Cerebellar nuclear complex (tissue), 1 donor: Measurements from ENCODE around the gene LPCAT4.
"Not testable (repeated sequence)": the region's sequence is repeated elsewhere in the genome, so short reads cannot be mapped to it uniquely, and the experiment has no call there.

Experiments used
- DNase-seq, 2 experiments: peaks; one replicate each; lab custom pipeline; 2025; lab: John Stamatoyannopoulos, UW

The LPCAT4 gene, protein sequence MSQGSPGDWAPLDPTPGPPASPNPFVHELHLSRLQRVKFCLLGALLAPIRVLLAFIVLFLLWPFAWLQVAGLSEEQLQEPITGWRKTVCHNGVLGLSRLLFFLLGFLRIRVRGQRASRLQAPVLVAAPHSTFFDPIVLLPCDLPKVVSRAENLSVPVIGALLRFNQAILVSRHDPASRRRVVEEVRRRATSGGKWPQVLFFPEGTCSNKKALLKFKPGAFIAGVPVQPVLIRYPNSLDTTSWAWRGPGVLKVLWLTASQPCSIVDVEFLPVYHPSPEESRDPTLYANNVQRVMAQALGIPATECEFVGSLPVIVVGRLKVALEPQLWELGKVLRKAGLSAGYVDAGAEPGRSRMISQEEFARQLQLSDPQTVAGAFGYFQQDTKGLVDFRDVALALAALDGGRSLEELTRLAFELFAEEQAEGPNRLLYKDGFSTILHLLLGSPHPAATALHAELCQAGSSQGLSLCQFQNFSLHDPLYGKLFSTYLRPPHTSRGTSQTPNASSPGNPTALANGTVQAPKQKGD

GRCh38 chr15:34367101-34368081 is at the start of gene LPCAT4:
TSS of gene LPCAT4 (minus strand) at chr15:34367196. CDS start at chr15:34367100, 96 bp downstream.
- peak; percentile 42 to 70 for DNase-seq

DNA sequence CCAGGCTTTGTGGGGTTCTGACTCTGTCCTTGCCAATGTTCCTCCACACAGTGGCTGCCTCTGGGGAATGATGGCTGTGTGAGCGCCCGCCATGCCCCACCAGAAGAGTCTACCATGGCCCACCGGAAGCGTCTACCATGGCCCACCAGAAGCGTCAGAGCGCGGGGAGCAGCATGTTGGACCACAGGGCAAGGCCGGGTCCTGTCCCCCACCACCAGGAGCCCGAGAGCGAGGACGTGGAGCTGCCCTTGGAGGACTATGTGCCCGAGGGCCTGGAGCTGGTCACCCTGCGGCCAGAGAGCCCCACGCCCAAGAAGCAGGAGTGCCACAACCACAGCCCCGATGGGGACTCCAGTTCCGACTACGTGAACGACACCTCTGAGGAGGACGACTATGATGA is 42.5 kb upstream of the LPCAT4 start:
- DNase-seq: not testable (repeated sequence)

- not testable (repeated sequence) for DNase-seq
These were observed 42.0 kb upstream of the LPCAT4 start for GRCh38 chr15:34408973-34409372.

GRCh38 chr15:34403899-34404298 is 36.9 kb upstream of the LPCAT4 start:
- DNase-seq: not testable (repeated sequence)

DNA sequence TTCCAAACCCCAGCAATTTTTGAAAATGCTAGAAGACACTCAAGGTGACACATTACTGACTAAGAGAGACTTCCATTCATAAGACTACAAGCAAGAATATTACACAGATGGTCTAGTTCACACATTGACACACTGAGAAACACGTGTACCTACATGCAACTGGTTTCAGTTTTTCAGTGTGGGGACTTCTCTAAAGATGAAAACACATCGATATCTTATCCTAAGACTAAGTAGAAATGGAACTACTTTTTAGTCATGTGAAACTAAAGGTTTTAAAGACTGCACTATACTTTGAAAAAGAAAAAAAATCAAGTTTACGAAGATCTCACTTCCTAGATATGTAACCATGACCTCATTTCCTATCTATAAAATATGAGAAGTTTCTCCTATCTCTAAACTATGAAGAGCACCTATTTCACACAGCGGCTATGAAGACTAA is 36.2 kb upstream of the LPCAT4 start:
- DNase-seq: not testable (repeated sequence)

GRCh38 chr15:34397637-34398259 is 30.8 kb upstream of the LPCAT4 start:
- not testable (repeated sequence) for DNase-seq

DNA sequence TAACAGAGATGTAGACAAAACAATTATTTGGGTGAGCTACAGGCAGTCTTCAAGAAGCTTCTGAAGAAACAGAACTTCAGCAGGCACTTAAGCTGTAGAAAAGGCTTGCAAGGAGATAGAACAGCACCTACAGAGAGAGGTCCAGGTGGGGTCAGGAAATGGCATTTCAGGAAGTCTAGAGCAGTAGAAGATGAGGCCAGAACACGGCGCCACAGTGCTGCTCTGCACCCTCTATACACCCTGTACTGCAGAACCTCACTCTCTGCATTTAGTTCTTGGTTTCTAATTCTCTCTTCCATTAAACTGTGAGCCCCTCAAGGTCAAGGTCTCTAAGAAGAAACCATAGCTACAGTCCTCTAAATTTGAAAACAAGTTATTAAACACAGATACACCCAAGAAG is 26.0 kb upstream of the LPCAT4 start:
- not testable (repeated sequence) for DNase-seq

- DNase-seq: not testable (repeated sequence)
These were observed 22.6 kb upstream of the LPCAT4 start for GRCh38 chr15:34389594-34390086.

- not testable (repeated sequence) for DNase-seq
These were observed 15.0 kb upstream of the LPCAT4 start for GRCh38 chr15:34381829-34382521.

- DNase-seq: not testable (repeated sequence)
These were observed 13.5 kb upstream of the LPCAT4 start for GRCh38 chr15:34380491-34380890.

DNA sequence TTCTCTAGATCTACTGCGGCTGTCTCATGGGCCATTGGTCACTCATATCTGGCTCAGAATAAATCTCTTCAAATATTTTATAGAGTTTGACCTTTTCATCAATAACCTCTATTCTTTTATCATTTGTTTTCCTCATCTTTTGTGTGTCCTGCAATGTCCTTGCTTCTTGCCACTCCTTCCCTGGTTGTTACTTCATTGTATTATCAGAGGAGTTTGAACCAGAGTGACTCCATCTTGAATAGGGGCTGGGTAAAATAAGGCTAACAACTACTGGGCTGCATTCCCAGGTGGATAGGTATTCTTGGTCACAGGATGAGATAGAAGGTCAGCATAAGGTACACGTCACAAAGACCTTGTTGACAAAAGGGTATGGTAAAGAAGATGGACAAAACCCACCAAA is 9.9 kb upstream of the LPCAT4 start:
- DNase-seq: no peak

DNA sequence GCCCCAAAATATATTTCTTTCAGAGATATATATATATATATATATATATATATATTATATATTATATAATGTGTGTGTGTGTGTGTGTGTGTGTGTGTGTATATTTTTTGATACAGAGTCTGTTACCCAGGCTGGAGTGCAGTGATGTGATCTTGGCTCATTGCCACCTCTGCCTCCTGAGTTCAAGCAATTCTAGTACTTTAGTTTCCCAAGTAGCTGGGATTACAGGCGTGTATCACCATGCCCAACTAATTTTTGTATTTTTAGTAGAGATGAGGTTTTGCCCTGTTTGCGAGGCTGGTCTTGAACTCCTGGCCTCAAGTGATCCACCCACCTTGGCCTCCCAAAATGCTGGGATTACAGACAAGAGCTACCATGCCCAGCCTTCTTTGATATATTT is 8.5 kb upstream of the LPCAT4 start:
- not testable (repeated sequence) for DNase-seq

DNA sequence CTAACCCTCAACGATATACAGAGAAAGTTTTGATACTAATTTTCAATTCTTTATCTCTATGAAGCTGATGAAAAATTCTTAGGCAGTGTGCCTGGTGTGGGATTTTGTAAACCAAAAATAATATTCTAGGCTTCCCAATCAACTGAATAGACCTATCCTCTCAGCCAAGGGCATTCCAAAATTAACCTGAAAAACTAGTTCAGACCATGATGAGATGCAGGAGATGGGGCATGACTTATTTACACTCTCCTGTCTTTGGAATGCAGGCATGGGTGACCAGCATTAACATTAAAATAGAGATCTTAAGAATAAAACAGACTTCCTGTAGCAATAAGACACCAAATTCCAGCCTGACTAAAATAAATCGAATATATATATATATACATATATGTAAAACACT is 7.8 kb upstream of the LPCAT4 start:
- DNase-seq: no peak

GRCh38 chr15:34373951-34374350 is 7.0 kb upstream of the LPCAT4 start:
- no peak for DNase-seq

GRCh38 chr15:34370643-34371042 is 3.6 kb upstream of the LPCAT4 start:
- DNase-seq: no peak

GRCh38 chr15:34370129-34370528 is 3.1 kb upstream of the LPCAT4 start:
- DNase-seq: no peak

DNA sequence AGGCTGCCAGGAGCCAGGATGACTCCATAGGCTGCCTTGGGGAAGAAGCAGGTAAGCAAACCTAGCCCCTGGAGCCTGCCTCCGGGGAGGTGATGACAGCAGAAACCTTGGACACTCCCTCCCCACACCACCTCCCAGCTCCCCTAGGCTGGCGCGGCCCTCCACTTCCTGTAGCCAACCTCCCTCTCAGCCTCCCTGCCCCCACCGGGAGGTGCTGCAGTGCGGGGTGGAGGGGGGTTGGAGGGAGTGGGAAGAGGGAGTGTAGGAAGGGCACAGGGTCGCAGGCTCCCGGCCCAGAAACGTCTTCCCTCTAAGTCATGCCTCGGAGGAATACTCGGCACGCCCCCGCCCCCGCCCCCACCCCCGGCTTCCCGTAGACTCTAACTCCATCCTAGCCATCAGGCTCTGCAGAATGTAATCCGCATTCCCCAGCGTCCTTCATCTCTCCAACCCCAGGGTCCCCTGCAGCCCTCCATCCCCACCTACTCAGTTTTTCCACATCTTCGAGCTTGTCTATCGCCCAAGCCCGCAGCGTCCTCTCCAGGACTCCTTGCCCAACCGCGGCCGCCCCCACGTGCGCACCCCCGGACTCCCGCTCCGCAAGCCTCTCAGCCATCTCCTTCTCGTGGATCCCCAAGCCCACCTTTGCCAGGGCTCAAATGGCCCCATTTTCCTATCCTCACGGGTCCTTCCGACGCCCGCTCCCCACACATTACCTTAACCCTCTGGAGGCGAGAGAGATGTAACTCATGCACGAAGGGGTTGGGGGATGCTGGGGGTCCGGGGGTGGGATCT is 528 bp downstream of the LPCAT4 start:
- peak in 1 of 2 experiments; percentile 52 for DNase-seq

DNA sequence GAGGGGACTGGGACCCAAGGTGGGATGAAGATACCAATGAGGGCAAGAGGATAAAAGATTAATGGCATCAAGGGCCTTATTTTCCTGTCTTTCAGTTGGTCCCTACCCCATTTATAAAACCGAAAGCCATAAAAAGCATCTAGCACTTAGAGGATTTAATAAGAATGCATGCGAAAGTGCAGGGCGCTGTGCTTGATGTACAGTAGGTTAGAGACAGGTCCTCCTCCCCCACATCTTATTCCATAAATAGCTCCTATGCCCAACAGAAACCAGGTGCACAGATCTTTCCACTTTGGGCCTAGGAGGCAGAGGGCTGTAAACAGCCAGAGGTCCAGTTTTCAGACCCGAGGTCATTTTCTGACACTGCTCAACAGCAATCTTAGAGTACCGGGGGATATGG is 1.2 kb downstream of the LPCAT4 start:
- DNase-seq: no peak

GRCh38 chr15:34365091-34365825 is 1.7 kb downstream of the LPCAT4 start:
- no peak for DNase-seq
